HCT116 (cell line): ENCODE measurements around the gene STAT6. TPM values are rescaled to one million over a fixed set of nuclear protein-coding genes. Genes with fewer than 3 reads are reported as not detected.

Source experiments
- ATAC-seq: fragments of 200-7000 bp; cut with Tn5 transposase; 2 replicates; pipeline ENCODE4 v1.9.1; 2020; ENCODE audit warnings: mild to moderate bottlenecking, moderate library complexity
- BruUV-seq: library from RNA; stranded (reverse); fragments of 400-500 nt; replicated peaks from 2 replicates; lab custom pipeline; 2021; lab: Mats Ljungman, UMichigan
- CTCF ChIA-PET: fragments of 300-600 bp; sonication (Branson Sonifier 250); formaldehyde crosslinking; loops from one replicate; lab custom pipeline; 2021; ENCODE audit warnings: antibody characterized with exemption; lab: Charles Lee
- POLR2A ChIA-PET: fragments of 300-600, 350-600 bp; sonication (Branson Sonifier 250); formaldehyde crosslinking; loops from one replicate; lab custom pipeline; 2021; ENCODE audit warnings: antibody characterized with exemption; lab: Charles Lee
- RAD21 ChIA-PET, 2 experiments: fragments of 300-600 bp; sonication (Branson Sonifier 250); formaldehyde crosslinking; loops; one replicate each; lab custom pipeline; 2023; ENCODE audit warnings: low total read pairs in 2 of 2; ENCODE audit not compliant: uncharacterized antibody in 2 of 2, unreplicated experiment in 2 of 2, low non-redundant PET in 1 of 2; lab: Charles Lee
- DNase-seq: peaks from one replicate; pipeline ENCODE4 v3.0.0-alpha.2; 2010; ENCODE audit warnings: low read depth, low spot score
- H2AFZ ChIP-seq: fragments of 200-600 bp; shearing (Covaris generic), sonication (generic); 2 replicates; pipeline ENCODE4 v1.6.1; 2017; ENCODE audit warnings: low read depth, mixed run types, mixed read lengths, antibody characterized with exemption, low read length; ENCODE audit not compliant: poor library complexity, severe bottlenecking
- H3K27ac ChIP-seq: 2 replicates; pipeline ENCODE4 v1.5.1; 2012; ENCODE audit warnings: low read depth, low read length
- H3K27me3 ChIP-seq: fragments of 200-600 bp; sonication (generic); 2 replicates; pipeline ENCODE4 v1.6.1; 2016; ENCODE audit warnings: mixed run types, low read length, mixed read lengths; ENCODE audit not compliant: insufficient read depth
- H3K36me3 ChIP-seq, 2 experiments: fragments of 200-500 bp in 1 of 2; fragments of 200-600 bp in 1 of 2; sonication (Bioruptor generic) in 1 of 2; sonication (generic) in 1 of 2; 2 replicates each; pipeline versions ENCODE4 v1.5.1 to v1.6.1; 2014 to 2016; ENCODE audit warnings: low read length in 2 of 2, inconsistent platforms in 1 of 2, mixed read lengths in 1 of 2, mixed run types in 1 of 2; ENCODE audit not compliant: insufficient read depth in 2 of 2, control insufficient read depth in 1 of 2
- H3K4me1 ChIP-seq, 2 experiments: fragments of 200-600 bp in 1 of 2; sonication (generic) in 1 of 2; 2 replicates each; pipeline versions ENCODE4 v1.5.1 to v1.6.1; 2012 to 2017; ENCODE audit warnings: low read length in 2 of 2, inconsistent platforms in 1 of 2, mild to moderate bottlenecking in 1 of 2, mixed read lengths in 1 of 2, mixed run types in 1 of 2, moderate library complexity in 1 of 2; ENCODE audit not compliant: insufficient read depth in 2 of 2, control insufficient read depth in 1 of 2
- H3K4me2 ChIP-seq: fragments of 200-600 bp; sonication (generic); 2 replicates; pipeline ENCODE4 v1.6.1; 2017; ENCODE audit warnings: mixed run types, low read length, mixed read lengths
- H3K4me3 ChIP-seq, 2 experiments: fragments of 200-600 bp in 1 of 2; sonication (generic) in 1 of 2; replicated peaks in 1 of 2; 2 replicates each; pipeline ENCODE4 v1.5.1; 2011 to 2016; ENCODE audit warnings: low read length in 2 of 2, control low read depth in 1 of 2, low read depth in 1 of 2, mild to moderate bottlenecking in 1 of 2, mixed read lengths in 1 of 2, mixed run types in 1 of 2
- H3K79me2 ChIP-seq: fragments of 200-600 bp; sonication (generic); 2 replicates; pipeline ENCODE4 v1.6.1; 2017; ENCODE audit warnings: mild to moderate bottlenecking, mixed run types, low read length, moderate library complexity, mixed read lengths; ENCODE audit not compliant: insufficient read depth
- H3K9ac ChIP-seq: fragments of 200-600 bp; sonication (generic); 2 replicates; pipeline ENCODE4 v1.6.1; 2016; ENCODE audit warnings: low read length, mixed read lengths
- H3K9me2 ChIP-seq: fragments of 200-600 bp; sonication (generic), shearing (Covaris generic); 2 replicates; pipeline ENCODE4 v1.6.1; 2017; ENCODE audit warnings: mixed run types, mild to moderate bottlenecking, moderate library complexity; ENCODE audit not compliant: insufficient read depth
- H3K9me3 ChIP-seq, 2 experiments: fragments of 200-500 bp in 1 of 2; fragments of 200-600 bp in 1 of 2; sonication (Bioruptor generic) in 1 of 2; sonication (generic) in 1 of 2; 2 replicates each; pipeline ENCODE4 v1.6.1; 2014 to 2017; ENCODE audit warnings: low read length in 2 of 2, mixed read lengths in 2 of 2, inconsistent platforms in 1 of 2, low read depth in 1 of 2, mild to moderate bottlenecking in 1 of 2, mixed run types in 1 of 2, moderate library complexity in 1 of 2; ENCODE audit not compliant: control insufficient read depth in 1 of 2, insufficient read depth in 1 of 2
- H4K20me1 ChIP-seq: fragments of 200-600 bp; sonication (generic), shearing (Covaris generic); 2 replicates; pipeline ENCODE4 v1.6.1; 2017; ENCODE audit warnings: mixed run types, mild to moderate bottlenecking, moderate library complexity; ENCODE audit not compliant: insufficient read depth
- ATF3 ChIP-seq: IDR thresholded peaks from 2 replicates; pipeline ENCODE4 v1.6.1; 2012
- CTCF ChIP-seq, 3 experiments: fragments of 200-600 bp in 1 of 3; sonication (generic) in 1 of 3; IDR thresholded peaks in 2 of 3; conservative IDR thresholded peaks in 1 of 3; 2 replicates each; pipeline ENCODE4 v1.5.1; 2012 to 2017; ENCODE audit warnings: low read depth in 2 of 3, low read length in 2 of 3, antibody characterized with exemption in 1 of 3, borderline replicate concordance in 1 of 3, control low read depth in 1 of 3, mild to moderate bottlenecking in 1 of 3, mixed read lengths in 1 of 3, mixed run types in 1 of 3, moderate library complexity in 1 of 3; ENCODE audit not compliant: insufficient read depth in 1 of 3
- EGR1 ChIP-seq: IDR thresholded peaks from 2 replicates; pipeline ENCODE4 v1.6.1; 2012; ENCODE audit warnings: low read depth
- ELF1 ChIP-seq: IDR thresholded peaks from 2 replicates; pipeline ENCODE4 v1.6.1; 2012; ENCODE audit warnings: low read depth, borderline replicate concordance
- EZH2phosphoT487 ChIP-seq: fragments of 200-600 bp; IDR thresholded peaks from 2 replicates; pipeline ENCODE4 v1.6.1; 2018; ENCODE audit warnings: antibody characterized with exemption, borderline replicate concordance
- FOSL1 ChIP-seq: IDR thresholded peaks from 2 replicates; pipeline ENCODE4 v1.6.1; 2012; ENCODE audit warnings: low read depth
- MAX ChIP-seq: IDR thresholded peaks from 2 replicates; pipeline ENCODE4 v1.6.1; 2012
- POLR2A ChIP-seq: IDR thresholded peaks from 2 replicates; pipeline ENCODE4 v1.7.0; 2011; ENCODE audit warnings: borderline replicate concordance; ENCODE audit not compliant: insufficient read depth, insufficient read length; ENCODE audit errors: extremely low read depth
- POLR2AphosphoS5 ChIP-seq: IDR thresholded peaks from 2 replicates; pipeline ENCODE4 v1.6.1; 2011; ENCODE audit warnings: mild to moderate bottlenecking, low read depth, low read length, moderate library complexity
- RAD21 ChIP-seq: IDR thresholded peaks from 2 replicates; pipeline ENCODE4 v1.6.1; 2012; ENCODE audit warnings: low read depth, mild to moderate bottlenecking
- REST ChIP-seq: IDR thresholded peaks from 2 replicates; pipeline ENCODE4 v1.6.1; 2012; ENCODE audit warnings: low read depth
- SIN3A ChIP-seq: IDR thresholded peaks from 2 replicates; pipeline ENCODE4 v1.6.1; 2012; ENCODE audit warnings: low read depth
- SRF ChIP-seq: IDR thresholded peaks from 2 replicates; pipeline ENCODE4 v1.6.1; 2012; ENCODE audit warnings: low read depth
- YY1 ChIP-seq: IDR thresholded peaks from 2 replicates; pipeline ENCODE4 v1.6.1; 2011; ENCODE audit warnings: low read length, low read depth, moderate library complexity, mild to moderate bottlenecking; ENCODE audit not compliant: insufficient replicate concordance; ENCODE audit errors: extremely low read depth
- ZBTB33 ChIP-seq: IDR thresholded peaks from 2 replicates; pipeline ENCODE4 v1.6.1; 2011; ENCODE audit warnings: mild to moderate bottlenecking, low read length, moderate library complexity; ENCODE audit not compliant: insufficient replicate concordance; ENCODE audit errors: extremely low read depth
- ZFX ChIP-seq: fragments of 450-650 bp; IDR thresholded peaks from 2 replicates; pipeline ENCODE4 v1.6.1; 2017
- ZNF274 ChIP-seq: fragments of 200-500 bp; sonication (Bioruptor generic); IDR thresholded peaks from 2 replicates; pipeline ENCODE4 v1.6.1; 2014; ENCODE audit warnings: mild to moderate bottlenecking, low read depth, low read length, inconsistent platforms
- intact Hi-C: fragments of 100-400 bp; cut with micrococcal nuclease; formaldehyde crosslinking; loops from 2 replicates; pipeline ENCODE4 v1.10.0; 2022
- total RNA-seq: library from RNA; stranded (reverse); gene quantifications from one replicate; pipeline ENCODE4 v1.2.1, GENCODE V29; 2021; ENCODE audit not compliant: unreplicated experiment

STAT6 gene
- total RNA-seq, 1 experiment from 2014 or later, result 78.5 TPM

GRCh38 chr12:57092876-57093414, 18.2 kb downstream of the STAT6 start (continued):
- TF ChIP-seq REST (no peak), POLR2AphosphoS5 (no peak)

- H3K27ac ChIP-seq, result peak overlapping the region; percentile 51
- intact Hi-C loops, result no loop called here
- no peaks in the 10 kb centered on the region for H4K20me1 ChIP-seq
- H3K4me3 ChIP-seq, result no peak overlapping the region
- ATAC-seq, result no peak
- DNase-seq, result no peak
- no peaks in the 10 kb centered on the region for H3K9me3 ChIP-seq
- H3K36me3 ChIP-seq, result peaks cover 20 to 35% of the 10 kb centered on the region in 2 experiments; a peak in 3 of 4 replicates
- RAD21 ChIA-PET, result interaction anchor here in 1 of 2 experiments (1.6 kb wide), 1 partner anchor 19 kb away, joined by 4 read pairs; the partner anchor contains the start of gene STAT6
- peaks cover 38% of the 10 kb centered on the region for H3K79me2 ChIP-seq
- H3K4me2 ChIP-seq, result peak overlapping the region; percentile 60
- H3K9me2 ChIP-seq, result no peaks in the 10 kb centered on the region
- H2AFZ ChIP-seq, result no peak overlapping the region
- H3K4me1 ChIP-seq, result peaks cover 48 to 80% of the 10 kb centered on the region in 2 experiments
- POLR2A ChIA-PET, result interaction anchor here (0.9 to 7.8 kb wide), 2 partner anchors 13 to 14 kb away, joined by 3 to 32 read pairs; partner anchors contain the start of gene NEMP1
- no TSS peak for BruUV-seq
- TF ChIP-seq ZNF274 (no peak), EZH2phosphoT487 (no peak), FOSL1 (no peak), POLR2AphosphoS5 (no peak), CTCF (IDR thresholded peaks at IDR 0.05 in 2 of 3, conservative IDR thresholded peaks at IDR 0.05 in 1 of 3; ENCODE audit: borderline replicate concordance in 1 of 3, insufficient read depth in 1 of 3, low read depth in 2 of 3, low read length in 2 of 3) (no peak), SRF (no peak), EGR1 (no peak), ATF3 (no peak), SIN3A (no peak), RAD21 (no peak), ELF1 (no peak), YY1 (no peak), POLR2A (no peak), MAX (no peak), ZBTB33 (no peak), ZFX (no peak)
- CTCF ChIA-PET, result interaction anchor here (0.9 to 1.7 kb wide), 5 partner anchors 13 to 35 kb away, joined by 3 to 5 read pairs (median 5); partner anchors contain the start of genes NEMP1 and STAT6
- H3K27me3 ChIP-seq, result no peaks in the 10 kb centered on the region
- no peak overlapping the region for H3K9ac ChIP-seq
Measured at GRCh38 chr12:57092529-57092862, 18.7 kb downstream of the STAT6 start.
